Superior temporal gyrus (tissue), 1 donor: Measurements from ENCODE around the gene VAV2.

Experiments
- DNase-seq: peaks from one replicate; pipeline ENCODE4 v3.0.0-alpha.2; 2016; ENCODE audit errors: extremely low spot score

VAV2 gene

DNA sequence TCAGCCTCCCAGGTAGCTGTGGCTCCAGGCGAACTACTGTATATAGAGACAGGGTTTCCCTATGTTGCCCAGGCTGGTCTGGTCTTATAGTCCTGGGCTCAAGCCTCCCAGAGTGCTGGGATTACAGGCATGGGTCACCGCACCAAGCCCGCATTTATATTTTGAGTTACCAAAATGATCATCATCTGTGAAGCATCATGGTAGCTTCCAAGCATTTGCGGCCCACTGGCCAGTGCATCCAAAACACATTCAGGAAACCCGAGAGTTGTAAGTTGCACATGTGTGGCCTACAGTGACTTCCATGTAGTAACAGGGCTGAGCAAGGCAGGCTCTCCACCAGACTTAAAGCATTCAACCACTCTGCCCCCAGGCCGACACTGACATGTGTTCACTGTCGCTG is 35.4 kb upstream of the VAV2 start:
- DNase-seq = no peak

DNA sequence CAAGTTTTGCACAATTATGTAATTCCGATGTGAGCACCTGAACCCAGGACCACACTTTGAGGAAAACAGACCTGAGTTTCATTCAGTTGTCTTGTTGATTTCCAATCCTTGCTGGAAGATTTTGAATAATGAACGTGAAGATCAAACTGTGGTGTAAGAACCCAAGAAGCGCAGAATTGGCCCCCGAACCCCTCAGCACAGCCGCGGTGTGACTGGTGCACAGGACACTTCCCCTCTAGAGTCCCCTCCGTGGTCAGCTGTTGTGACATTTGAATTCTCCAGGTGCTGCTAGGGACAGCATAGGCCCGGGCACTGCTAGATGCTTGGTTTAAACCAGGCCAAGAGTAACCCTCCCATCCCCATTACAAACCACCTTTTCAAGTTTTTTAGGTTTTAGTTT is 34.9 kb upstream of the VAV2 start:
- no peak for DNase-seq

DNA sequence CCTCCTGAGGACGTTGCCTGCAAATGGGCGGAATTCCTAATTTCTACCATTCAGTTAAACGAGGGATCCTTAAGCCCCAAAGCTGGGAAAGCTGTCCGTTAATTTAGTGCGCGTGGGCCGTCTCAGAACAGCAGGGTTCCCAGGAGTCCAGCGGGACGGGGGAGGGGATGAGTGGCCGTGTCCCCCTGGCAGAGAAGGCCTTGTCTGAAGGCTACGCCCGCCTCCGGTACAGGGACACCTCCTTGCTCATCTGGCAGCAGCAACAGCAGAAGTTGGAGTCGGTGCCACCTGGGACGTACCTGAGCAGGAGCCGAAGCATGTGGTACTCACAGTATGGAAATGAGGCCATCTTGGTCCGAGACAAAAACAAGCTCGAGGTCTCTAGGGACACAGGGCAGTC is 34.5 kb upstream of the VAV2 start:
- no peak for DNase-seq

DNA sequence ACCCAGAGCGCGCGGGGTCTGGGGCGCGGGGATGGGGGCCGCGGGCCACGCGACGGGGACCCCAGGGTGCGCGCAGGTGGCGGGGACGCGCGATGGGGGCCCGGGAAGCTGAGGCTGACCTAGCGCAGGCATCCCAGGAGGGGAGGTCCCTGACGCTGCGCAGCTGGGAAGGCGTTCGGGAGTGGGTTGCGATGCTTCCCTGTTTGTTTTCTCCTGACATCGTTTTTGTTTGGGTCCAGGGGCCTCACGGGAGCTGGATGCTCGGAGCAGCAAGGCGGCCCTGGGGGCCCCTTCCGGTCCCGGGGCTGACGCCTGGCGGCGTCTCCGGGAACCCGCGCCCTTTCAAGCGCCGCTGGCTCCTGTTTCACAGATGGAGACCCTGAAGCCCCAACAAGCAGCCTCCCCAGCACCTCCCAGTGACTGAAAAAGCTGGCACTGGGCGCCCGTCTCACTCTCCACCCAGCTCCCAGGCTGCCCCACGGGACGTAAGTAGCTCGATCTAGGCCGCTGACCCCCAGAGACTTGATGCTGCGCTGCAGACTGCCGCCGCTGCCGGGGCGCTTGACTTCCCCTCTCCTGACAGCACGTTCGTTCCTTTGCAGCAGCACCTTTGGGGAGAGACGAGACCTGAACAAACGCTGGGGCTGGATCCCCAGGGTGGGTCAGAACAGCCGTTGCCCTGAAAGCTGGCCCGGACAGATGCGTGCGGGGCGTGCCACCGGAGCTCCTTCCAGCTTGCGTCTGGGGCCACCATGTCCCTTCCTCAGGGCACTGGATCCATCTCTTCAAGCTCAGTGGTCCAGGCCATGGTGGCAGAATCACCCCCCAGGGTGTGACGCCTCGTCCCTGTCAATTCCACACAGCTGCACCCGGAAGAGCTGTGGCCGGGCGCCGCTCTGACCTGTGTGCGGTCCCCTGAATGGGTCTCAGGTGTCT is 33.8 kb upstream of the VAV2 start:
- DNase-seq = peak; percentile 19

DNA sequence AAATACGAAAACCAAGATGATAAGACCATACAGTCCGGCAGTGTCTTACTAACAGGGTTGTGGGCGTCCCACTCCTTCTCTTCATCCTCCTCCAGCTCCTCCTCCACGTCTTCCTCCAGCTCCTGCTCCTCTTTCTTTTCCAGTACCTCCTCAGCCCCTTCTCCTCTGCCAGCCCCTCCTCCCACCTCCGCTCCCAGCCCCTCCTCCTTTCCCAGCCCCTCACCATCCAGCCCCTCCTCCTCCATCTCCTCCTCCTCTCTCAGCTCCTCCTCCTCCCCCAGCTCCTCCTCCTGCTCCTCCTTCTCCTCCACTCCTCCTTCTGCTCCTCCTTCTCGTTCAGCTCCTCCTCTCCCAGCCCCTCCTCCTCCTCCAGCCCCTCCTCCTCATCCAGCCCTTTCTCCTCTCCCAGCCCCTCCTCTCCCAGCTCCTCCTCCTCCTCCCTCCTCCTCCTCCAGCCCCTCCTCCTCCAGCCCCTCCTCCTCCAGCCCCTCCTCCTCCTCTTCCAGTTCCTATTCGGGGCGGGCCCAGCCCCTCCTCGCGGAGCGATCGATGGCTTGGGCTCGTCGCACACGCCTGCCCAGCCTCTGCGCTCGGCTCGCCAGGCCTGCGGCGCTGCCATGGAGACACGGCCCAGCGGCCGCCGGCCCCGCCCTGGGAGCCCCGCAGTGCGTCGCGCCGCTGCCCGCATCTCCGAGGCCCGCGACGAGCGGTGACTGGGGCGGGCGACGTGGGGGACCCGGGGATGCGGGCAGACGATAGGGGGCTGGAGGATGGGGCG is 32.9 kb upstream of the VAV2 start, which contains the start of gene BRD3OS:
Gene BRD3OS, plus strand, starts transcription at position 654 of the 778 bp plus-strand sequence. CDS start 1,267 bp downstream, outside the sequence.
- DNase-seq = peak; percentile 93

DNA sequence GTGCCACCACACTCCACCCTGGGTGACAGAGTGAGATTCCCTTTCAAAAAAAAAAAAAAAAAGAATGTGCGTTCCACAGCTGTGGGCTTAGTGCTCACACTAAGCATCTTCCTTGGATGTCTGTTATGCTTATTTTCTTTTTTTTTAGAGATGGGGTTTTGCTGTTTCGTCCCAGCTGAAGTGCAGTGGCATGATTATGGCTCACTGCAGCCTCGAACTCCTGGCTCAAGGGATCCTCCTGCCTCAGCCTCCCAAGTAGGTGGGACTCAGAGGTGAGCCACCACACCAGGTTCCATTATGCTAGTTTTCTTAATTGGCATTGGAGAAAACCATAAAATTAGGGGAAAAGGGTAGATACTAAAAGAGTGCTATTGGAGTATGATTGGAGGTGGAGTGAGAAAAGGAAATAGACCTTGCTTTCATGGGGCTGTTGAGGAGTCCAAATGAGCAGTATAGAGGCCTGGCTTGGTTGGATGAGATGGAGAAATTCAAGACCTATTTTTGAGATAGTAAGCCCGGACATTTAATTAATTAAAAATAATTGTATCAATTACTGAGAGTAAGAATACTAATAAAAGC is 32.2 kb upstream of the VAV2 start:
- peak; percentile 14 for DNase-seq

DNA sequence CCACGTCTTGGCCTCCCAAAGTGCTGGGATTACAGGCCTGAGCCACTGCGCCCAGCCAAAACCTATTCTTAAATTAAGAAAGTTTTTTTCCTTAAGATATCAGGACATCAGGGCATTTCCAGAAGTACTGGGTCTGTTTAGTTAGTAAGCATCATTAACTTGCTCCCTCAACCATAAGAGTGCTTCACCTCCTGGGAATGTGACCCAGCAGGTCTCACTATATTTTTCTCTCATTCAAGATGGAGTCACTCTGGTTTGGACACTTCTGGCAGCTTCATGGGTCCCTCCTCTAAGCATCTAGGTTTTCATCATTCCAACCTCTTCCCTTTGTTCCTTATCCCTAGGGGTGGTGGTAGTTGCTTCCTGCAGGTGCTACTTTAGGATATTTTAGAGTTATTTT is 22.8 kb upstream of the VAV2 start:
- DNase-seq = no peak

DNA sequence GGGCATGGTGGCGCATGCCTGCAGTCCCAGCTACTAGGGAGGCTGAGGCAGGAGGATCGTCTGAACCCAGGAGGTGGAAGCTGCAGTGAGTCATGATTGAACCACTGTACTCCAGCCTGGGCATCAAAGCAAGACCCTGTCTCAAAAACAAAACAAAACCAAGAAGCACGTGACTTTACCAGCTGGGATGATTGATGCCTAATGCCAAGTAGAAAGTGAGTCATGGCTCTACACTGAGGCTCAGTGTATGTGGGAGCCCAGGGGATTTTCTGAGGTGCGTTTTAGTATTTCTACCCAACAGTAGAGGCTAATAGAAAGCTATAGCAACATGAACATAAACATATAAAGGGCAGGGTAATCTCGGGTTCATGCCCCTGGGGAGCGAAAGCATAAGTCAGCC is 19.3 kb upstream of the VAV2 start:
- DNase-seq = no peak

DNA sequence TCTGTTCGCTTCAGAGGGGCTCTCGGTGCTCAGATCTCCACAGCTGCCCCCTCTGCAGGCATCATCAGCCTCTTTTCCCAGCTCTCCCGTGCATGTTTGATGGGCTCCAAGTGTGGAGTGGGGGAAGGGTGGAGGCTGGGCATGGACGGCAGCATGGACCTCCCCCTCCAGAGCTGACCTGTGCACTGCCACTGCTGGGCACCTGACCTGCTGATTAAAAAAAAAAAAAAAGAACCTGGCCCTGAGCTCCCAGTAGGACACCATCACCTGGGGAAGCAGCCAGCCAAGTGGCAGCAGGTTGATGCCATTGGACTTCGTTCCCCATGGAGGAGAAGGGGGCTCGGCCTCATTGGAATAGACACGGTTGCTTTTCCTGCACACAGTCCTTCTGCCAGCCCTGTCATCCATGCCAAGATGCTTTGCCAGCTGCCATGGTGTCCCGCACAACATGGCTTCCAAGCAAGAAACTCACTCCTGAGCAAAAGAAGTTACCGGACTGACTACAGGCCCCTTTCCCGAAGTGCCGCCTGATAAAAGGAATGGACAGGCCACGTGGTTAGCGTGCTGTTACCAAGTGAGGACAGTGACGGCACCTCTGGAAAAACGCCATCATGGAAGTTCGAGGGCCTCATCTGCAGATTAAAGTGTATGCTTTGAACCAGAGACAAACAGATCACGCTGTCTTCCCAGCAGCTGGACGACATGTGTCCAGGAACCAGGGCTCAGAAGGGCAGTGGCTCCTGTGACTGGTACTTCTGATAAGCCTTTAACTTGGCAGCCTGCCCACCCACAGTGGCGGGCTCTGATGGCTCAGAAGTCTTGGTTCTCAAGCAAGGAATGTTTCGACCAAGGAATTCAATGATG is 18.4 kb upstream of the VAV2 start:
- no peak for DNase-seq

DNA sequence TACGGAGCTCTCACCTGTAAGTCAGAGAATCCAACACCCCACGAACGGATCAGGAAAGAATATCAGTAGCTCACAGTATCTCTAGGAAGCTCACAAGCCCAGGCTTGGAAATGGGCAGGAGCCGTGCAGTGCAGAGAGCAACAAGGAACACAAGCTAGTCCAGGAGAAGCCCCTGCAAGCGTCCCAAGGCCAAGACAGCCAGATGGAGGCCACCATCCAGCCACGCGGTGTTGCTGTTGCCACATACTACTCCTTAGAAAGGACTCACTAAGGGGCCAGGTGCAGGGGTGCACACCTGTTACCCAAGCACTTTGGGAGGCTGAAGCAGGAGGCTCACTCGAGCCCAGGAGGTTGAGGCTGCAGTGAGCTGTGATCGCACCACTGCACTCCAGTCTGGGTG is 15.4 kb upstream of the VAV2 start:
- DNase-seq = no peak

DNA sequence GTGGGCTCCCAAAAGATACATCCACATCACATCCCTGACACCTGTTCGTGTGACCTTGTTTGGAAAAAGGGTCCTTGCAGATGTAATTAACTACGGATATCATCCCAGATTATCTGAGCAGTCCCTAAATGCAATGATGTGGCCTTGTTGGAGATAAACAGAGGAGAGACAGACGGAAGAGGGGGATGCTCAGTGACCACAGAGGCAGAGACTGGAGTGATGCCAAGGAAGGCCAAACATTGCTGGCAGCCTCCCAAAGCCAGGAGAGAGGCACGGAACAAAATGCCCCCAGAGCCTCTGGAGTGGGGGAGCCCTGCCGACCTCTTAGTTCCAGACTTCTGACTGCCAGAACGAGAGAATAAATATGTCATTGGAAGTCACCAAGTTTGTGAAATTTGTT is 15.0 kb upstream of the VAV2 start:
- DNase-seq = no peak

DNA sequence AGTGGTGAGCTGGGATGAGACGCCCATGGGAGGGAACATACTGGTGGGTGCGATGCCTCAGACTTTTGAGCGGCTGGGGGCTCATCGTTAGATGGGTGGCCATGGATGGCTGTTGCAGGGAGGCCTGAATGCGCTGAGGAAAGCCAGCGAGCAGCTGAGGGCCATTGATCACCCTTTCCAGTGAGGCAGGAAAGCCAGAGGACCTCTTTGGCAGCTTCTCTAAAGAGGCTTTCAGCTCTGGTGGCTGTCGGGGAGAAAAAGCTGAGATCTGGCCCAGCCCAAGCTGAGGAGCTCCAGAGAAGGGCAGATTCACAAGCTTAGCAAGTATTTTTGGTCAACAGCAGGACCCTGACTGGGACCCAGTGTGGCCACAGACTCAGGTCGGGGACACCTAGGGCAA is 13.3 kb upstream of the VAV2 start:
- no peak for DNase-seq

DNA sequence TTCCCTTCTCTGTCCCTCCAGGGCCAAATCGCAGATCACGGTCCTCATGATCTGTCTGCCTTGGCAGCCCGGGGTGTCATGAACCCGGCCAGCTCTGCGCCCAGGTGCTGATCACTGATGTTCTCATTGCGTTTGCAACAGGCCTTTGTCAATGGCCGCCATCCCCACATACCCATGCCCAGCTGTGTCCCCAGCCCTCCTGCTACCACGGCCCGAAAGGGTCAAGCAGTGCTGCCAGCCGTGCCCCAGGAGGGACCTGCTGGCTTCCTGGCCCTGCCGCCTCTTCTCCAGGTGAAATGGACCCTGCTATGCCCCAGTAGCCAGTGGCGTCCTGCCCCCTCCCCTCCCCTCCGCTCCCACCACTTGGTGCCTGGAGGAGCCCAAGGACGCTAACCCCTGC is 12.8 kb upstream of the VAV2 start:
- no peak for DNase-seq

DNA sequence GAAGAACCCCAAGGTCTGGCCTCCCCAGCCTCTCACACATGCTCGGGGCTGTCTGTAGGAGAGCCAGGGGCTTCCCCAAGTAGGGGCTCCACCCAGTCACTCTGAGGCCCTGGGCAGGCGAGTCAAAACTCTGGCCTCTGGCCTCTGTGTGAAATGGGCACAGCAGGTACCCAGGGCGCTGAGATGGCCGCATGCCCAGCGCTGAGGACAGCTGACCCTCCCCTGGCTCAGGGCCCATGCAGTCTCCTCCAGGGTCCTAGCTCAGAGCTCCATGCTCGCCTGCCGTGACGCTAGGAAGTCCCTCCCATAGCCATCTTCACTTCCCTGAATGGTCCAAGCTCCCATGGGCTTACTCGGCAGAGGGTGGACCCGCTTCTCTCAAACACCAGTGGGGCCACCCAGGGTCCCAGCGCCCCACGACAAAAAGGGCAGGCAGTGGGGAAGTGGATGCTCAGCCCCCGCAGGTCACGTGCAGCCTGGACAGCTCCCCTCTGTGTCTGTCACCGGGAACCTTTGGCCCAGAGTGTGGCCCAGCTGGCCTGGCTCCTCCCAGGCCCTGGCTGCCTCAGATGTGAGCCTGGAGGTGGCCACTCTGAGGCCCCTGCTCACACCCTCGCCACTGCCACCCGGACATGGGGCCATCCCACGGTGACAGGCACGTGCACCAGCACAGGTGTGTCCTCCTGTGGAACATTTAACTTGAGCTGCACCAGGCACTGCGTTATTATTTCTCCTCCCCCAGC is 12.2 kb upstream of the VAV2 start:
- no peak for DNase-seq

DNA sequence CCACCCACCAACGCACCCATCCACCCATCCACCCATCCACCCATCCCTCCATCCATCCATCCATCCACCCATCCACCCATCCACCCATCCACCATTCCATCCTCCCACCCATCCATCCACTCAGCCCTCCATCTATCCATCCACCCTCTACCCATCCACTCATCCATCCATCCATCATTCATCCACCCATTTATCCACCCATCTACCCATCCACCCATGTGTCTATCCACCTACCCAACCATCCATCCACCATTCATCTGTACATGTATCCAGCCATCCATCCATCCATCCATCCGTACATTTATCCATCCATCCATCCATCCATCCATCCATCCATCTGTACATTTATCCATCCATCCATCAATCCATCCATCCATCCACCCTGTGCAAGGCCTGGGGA is 11.1 kb upstream of the VAV2 start:
- DNase-seq = no peak

DNA sequence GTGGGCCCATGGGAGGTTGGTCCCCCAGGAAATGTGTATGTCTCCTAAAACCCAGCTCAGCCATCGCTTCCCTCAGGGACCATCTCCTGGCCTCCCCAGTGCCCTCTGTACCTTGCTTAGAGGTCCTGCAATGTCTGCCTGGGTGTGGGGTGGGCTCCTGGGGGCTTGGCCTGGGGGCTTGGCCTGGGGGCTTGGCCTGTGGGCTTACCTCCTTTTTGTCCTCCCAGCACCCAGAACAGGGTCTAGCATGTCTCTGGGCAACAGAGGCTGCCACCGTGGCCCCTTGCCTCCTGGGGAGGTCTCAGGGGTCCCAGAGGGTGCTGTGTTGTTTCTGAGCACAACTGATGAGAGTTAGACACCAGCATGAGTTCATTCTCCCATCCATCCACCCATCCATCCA is 10.7 kb upstream of the VAV2 start:
- DNase-seq = no peak

DNA sequence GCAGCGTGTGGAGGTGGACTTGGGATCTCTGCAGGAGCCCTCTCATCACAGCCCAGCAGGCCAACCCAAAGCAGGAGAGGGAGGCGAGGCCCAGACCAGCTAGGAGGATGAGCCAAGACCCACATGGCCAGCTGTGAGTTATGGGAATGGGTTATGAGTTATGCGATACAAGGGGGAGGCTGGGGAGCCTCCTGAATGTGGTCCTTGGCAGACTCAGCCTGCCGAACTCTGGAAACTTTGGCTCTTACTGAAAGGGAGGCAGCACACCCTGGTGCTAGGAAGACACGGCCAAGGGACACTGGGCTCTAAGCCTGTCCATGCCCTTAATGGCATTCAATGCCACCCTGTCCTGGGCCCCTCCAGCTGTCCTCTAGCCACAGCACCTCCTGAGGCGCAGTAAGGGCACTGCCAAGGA is 7.7 kb upstream of the VAV2 start:
- no peak for DNase-seq

DNA sequence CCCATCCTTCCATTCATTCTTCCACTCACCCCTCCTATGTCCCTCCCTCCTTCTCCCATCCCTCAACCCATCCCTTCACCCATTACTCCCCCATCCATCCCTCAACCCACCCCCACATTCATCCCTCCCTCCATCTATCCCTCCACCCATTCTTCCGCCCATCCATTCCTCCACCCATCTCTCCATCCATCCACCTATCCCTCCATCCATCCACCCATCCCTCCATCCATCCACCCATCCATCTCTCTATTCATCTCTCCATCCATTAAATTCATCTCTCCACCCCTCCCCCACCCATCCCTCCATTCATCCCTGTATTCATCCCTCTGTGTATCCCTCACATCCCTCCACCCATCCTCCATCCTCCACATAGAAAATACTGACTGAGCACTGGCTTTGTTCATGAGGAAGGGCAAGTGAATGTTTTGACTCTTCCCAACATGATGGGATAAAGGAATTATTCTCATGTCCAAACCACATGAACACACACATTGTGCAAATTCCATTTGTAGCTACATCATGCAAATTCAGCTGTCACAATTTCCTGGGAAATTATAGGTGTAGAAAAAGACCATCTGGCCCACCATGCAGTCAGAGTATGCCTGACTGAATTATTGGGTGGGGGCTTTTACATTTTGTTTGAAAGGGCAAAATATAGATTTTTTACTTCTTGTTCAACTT is 6.9 kb upstream of the VAV2 start:
- no peak for DNase-seq

DNA sequence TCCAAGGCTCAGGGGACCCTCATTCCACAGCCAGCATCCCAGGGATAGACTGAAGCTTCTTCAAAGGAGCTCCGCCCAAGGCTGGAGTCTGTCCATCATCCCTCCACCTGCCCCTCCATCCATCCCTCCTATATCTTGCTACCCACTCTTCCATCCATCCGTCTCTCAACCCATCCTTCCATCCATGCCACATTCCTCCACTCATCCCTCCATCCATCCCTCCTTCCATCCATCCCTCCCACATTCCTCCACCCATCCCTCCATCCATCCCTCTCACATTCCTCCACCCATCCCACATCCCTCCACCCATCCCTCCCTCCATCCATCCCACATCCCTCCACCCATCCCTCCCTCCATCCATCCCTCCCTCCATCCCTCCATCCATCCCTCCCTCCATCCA is 5.5 kb upstream of the VAV2 start:
- DNase-seq = no peak
